GM19240 (cell line): ENCODE results near the gene SDC4.
A peak's percentile ranks its signal among the peaks of the same experiment; 100 is the strongest.

Source experiments
- DNase-seq: peaks from one replicate; pipeline ENCODE4 v3.0.0; 2011; ENCODE audit warnings: low spot score; ENCODE audit not compliant: insufficient read length

The SDC4 gene

DNA sequence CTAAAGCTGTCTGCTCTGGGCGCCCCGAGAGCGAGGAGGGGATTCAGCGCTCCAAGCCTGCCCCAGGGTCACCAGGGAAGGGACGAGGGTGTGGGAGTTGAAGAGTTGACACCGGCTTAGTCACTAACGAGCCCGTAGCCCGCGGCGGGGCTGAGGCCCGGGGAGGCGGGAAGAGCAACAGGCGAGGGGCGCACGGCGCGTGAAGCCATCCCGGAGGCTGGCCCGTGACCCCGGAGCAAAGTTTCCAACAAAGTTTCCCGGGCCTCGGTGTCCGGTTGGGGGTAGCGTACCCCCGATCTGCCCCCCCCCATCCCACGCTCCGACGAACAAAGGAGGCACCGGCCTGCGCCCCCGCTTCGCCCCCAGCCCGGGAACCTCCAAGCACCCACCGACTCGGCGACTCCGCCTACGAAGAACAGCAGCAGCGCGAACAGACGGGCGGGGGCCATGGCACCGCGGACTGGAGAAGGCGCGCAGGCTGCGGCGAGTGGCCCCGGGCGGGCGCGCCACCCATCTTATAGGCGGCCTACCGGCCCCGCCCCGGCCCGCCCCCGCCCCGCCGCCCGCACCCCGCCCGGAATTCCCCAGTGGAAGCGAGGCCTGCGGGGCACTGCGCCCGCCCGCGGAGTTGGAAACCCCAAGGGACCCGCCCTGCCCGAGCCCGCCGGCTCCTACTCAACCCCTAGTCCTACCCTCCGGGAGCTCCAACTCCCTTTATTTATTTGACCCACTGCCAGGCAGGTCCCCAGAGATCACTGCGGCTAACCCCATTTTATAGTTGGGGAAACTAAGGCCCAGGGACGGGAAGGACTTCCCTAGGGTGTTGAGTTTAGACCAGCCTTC, at the start of gene SDC4:
Gene SDC4 (minus strand): TSS at position 489 of the 843 bp plus-strand sequence. CDS start 40 bp downstream, at position 449.
- no peak for DNase-seq

GRCh38 chr20:45395114-45395415, 46.8 kb upstream of the SDC4 start:
- no peak for DNase-seq

DNA sequence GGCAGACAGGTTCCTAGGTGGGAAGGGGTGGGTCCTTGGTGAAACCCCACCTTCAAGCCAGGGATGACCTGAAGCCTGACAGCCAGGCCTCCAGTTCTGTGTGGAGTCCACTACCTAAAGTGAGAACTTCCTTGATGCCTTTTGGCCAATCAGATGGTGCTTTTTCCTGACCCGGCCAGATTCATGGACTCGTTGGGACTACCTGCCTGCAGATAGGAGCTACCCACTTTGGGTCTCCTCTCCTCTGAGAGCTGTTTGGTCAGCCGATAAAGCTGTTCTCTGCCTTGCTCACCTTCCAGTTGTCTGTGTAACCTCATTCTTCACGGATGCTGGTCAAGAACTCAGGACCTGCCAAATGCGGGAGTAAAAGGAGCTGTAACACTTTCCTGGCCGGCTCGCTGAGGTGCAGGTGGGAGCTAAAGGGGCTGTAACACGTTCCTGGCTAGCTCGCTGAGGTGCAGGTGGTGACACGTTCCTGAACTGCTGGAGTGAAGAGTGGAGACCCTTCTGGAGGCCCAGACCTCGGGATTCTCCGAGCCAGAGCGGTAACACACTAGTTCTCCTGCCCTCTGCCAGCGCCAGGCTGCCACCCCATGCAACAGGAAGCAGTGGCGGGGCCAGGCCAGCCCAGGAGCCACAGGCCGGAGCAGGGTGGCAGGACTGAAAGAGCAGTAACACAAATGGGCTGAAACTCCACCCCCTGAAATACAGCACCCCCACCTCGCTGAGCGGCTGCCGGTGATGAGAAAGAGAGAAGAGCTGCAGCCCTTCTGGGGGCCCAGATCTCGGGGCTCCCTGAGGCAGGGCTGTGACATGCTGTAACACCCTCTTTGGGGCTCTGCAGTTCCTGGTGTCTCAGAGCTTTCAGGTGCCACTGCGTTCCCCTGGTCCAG, 46.2 kb upstream of the SDC4 start:
- no peak for DNase-seq

GRCh38 chr20:45392733-45393132, 44.5 kb upstream of the SDC4 start:
- no peak for DNase-seq

DNA sequence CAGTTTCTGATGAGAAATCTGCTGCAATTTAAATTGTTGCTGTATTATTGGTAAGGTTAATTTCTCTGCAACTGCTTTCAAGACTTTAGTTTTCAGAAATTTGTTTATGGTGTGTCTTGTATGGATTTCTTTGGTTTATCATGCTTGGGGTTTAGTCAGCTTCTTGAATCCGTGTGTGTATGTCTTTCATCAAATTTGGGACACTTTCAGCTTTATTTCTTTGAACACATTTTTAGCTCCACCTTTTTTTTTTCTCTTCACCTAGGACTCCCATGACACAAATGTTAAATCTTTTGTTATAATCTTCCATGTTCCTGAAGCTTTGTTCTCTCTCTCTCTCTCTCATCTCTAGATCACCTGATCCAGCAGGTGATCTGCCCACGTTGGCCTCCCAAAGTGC, 43.3 kb upstream of the SDC4 start:
- DNase-seq, result no peak

DNA sequence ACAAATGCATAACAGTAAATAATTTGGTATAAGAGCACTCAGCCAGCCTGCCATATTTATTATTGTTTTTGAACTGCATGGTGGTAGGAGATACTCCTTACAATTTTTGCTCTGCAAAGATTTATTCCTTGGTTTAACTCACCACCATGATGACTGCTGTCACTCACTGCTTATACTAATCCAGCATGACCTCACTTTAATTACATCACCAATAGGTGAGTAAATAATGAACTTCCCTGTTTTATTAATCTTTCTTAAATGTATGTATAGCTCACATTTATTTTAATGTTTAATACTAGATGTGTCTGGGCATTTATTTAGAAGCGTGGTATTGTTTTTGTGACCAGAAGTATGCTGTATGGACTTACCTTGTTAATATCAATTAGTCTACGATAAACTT, 42.7 kb upstream of the SDC4 start:
- no peak for DNase-seq

GRCh38 chr20:45387274-45387673, 39.0 kb upstream of the SDC4 start:
- DNase-seq, result no peak

GRCh38 chr20:45378191-45378590, 30.0 kb upstream of the SDC4 start, which contains the start of gene TP53TG5:
Gene TP53TG5 (minus strand): TSS chr20:45378325. CDS start chr20:45378236, 89 bp downstream.
- no peak for DNase-seq

DNA sequence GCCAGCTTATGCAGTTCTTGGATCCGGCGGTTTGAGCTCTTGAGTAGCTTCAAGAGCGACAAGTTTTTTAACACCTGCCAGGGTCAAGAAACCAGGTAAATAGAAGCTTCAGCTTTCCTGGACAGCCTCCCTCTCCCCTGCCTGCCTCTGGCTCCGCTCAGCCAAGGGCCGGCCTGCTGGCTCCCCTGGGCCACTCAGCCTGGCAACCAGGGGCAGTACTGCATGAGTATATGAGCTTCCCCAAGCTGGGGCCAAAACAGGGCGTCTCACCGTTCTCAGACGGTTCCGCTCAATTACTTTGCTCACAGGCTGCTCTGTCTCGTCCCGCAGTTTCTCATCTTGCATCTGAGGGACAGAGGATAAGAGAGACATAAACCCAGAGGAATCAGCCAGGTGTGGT, 29.0 kb upstream of the SDC4 start:
- no peak for DNase-seq

DNA sequence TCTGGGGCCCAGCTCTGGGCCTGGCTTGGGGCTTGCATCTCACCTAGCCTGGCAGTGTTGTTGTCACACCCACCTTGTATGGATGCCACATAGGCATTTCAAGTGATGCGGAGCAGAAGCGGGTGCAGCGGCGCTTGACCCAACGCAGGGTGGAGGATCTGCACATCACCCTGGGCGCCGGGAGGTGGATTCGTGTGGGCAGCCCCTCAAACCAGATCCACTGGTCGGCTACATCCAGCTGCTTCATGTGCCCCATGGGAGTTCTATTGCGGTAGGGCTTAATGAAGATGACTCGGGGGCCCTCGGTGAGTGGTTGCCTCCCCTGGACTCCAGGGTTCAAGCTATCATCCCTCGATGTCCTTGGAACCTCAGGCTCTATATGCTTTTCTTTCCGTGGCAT, 26.7 kb upstream of the SDC4 start:
- no peak for DNase-seq

DNA sequence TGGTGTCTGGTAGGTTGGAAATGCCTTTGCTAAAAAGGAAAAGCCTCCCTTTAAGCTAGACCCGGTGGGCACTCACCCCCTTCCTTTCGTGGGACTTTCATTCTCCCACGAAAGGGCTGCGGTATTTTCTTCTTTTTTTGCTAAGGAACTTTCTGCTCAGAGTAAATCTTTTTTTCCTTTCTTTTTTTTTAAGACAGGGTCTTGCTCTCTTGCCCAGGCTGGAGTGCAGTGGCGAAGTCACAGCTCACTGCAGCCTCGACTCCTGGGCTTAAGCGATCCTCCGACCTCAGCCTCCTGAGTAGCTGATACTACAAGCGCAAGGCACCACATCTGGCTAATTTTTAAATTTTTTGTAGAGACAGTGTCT, 25.9 kb upstream of the SDC4 start:
- no peak for DNase-seq

GRCh38 chr20:45373353-45374100, 25.3 kb upstream of the SDC4 start:
- no peak for DNase-seq

- no peak for DNase-seq
Measured at GRCh38 chr20:45372646-45373352, 24.6 kb upstream of the SDC4 start.

DNA sequence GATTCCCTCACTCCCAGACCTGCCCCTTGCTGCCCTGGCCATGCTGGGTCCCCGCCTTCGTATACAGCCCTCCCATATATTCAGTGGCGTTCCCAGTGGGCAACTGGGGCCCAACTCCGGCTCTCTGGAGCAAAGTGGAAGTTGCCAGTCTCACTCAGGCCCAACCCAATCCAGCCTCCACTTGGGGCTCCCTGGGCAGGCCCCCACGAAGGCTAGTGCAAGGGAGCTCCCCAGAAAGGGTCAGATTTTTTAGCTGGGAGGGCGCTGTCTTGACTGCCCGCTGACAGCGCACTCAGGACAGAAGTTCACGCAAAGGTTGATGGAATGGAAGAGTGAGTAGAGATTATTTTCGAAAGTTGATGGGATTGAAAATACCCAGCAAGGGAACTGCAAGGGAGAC, 24.0 kb upstream of the SDC4 start:
- no peak for DNase-seq

DNA sequence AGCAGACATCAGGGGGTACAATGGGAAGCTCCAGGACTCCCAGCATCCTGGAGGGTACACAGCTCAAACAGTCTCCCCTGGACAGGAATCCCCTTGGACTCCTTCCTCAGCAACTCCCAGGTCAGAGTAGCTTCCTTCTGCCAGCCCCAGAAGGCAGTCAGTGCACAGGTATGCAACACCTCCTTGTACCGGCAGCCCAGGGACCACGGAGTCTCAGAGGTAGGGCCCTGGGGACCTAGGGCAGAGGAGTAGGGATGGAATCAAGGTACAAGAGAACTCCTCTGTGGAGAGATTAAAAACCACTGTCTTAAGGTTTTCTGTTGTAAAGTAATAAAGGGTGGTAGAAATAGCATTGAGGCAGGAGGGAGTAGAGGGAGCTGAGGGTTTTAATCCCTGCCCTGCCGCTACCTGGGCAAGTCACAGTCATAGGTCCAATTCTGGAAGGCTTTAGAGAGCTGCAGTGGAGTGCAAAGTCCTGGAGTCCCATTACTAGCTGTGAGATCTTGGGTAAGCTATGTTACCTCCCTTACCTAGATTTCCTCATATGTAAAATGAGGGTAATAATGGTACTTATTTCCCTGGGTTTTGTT, 22.4 kb upstream of the SDC4 start:
- no peak for DNase-seq

DNA sequence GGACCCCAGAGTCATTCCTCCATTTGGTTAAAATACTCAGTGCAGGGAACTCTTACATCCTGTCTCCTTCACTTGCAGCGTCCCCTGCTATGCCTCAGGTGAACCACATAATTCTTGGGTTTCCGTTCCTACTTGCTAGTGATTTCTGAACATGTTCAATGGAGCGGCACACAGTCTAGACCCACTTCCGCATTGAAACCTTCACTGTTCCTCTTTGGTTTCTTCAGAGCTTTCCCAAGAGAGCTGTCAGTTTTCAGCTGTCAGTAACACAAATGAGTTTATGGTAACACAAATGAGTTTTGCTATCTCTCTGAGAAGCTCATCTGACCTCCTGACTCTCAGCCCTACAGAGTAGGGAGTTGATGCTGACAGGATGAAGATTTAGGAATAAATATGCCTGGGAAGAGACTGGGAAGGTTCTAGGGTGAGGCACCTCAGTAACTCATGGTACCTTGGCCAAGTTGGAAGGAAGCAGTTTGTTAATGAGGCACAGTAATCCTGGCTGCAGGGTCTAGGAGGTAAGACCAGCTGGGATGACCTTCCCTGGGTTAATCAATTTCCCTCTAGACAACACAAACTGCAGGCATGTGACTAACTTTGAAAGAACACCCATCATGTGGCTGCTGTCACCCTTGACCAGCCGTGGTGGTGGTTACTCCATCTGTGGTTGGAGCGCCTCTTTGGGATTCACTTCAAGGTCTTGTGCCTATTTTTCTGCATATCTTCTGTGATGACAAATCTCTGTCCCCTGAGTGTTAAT, 20.2 kb upstream of the SDC4 start:
- DNase-seq, result peak; percentile 80

GRCh38 chr20:45367126-45367525, 18.9 kb upstream of the SDC4 start:
- no peak for DNase-seq

DNA sequence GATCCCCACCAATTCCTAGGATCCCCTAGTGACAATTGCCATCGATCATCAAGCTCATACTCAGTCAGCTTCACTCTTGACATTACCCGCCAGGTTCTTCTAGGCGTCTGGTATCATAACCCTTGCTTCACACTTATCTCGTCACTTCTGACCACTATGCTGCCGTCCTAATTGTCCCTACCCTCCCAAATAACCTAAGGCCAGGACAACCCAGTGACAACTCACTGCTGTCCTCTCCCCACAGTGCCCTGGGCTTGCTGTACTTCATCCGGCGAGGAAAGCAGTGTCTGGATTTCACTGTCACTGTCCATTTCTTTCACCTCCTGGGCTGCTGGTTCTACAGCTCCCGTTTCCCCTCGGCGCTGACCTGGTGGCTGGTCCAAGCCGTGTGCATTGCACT, 18.4 kb upstream of the SDC4 start:
- DNase-seq, result no peak

GRCh38 chr20:45366192-45366591, 18.0 kb upstream of the SDC4 start:
- DNase-seq, result no peak

- DNase-seq, result no peak
Measured at GRCh38 chr20:45365444-45365970, 17.3 kb upstream of the SDC4 start.
